Mesenchymal stem cell (in vitro differentiated cells and primary cell): ENCODE results near the gene PHIP.

Experiments
- DNase-seq: peaks from one replicate; pipeline ENCODE4 v3.0.0-alpha.2; 2013
- H2AFZ ChIP-seq: one replicate; pipeline ENCODE4 v1.6.1; 2013; ENCODE audit warnings: low read depth, mild to moderate bottlenecking, control low read depth, inconsistent platforms, low read length, moderate library complexity
- H2AK5ac ChIP-seq: 2 replicates; pipeline ENCODE4 v1.6.1; 2013; ENCODE audit warnings: low read length, moderate library complexity, mild to moderate bottlenecking, inconsistent platforms; ENCODE audit not compliant: severe bottlenecking
- H2BK120ac ChIP-seq: one replicate; pipeline ENCODE4 v1.6.1; 2013; ENCODE audit warnings: low read depth, mild to moderate bottlenecking, inconsistent platforms, low read length, moderate library complexity
- H2BK12ac ChIP-seq, 2 experiments: one replicate each; pipeline ENCODE4 v1.6.1; 2013; ENCODE audit warnings: inconsistent platforms in 2 of 2, low read length in 2 of 2, mild to moderate bottlenecking in 2 of 2, moderate library complexity in 2 of 2, control low read depth in 1 of 2
- H2BK15ac ChIP-seq: one replicate; pipeline ENCODE4 v1.6.1; 2013; ENCODE audit warnings: mild to moderate bottlenecking, low read depth, inconsistent platforms; ENCODE audit not compliant: poor library complexity, severe bottlenecking
- H2BK5ac ChIP-seq: 2 replicates; pipeline ENCODE4 v1.6.1; 2013; ENCODE audit warnings: low read depth, mild to moderate bottlenecking, low read length, control low read depth, inconsistent platforms; ENCODE audit not compliant: poor library complexity, severe bottlenecking
- H3K14ac ChIP-seq, 2 experiments: one replicate each; pipeline ENCODE4 v1.6.1; 2013; ENCODE audit warnings: inconsistent platforms in 2 of 2, low read length in 2 of 2, control low read depth in 1 of 2, mild to moderate bottlenecking in 1 of 2, moderate library complexity in 1 of 2
- H3K18ac ChIP-seq, 2 experiments: one replicate each; pipeline ENCODE4 v1.6.1; 2013; ENCODE audit warnings: inconsistent platforms in 2 of 2, low read length in 2 of 2, control low read depth in 1 of 2, low read depth in 1 of 2, mild to moderate bottlenecking in 1 of 2
- H3K23ac ChIP-seq, 2 experiments: one replicate each; pipeline ENCODE4 v1.6.1; 2013; ENCODE audit warnings: inconsistent platforms in 2 of 2, low read length in 2 of 2, mild to moderate bottlenecking in 2 of 2, moderate library complexity in 2 of 2, control low read depth in 1 of 2
- H3K27ac ChIP-seq: 2 replicates; pipeline ENCODE4 v1.5.1; 2013; ENCODE audit warnings: mild to moderate bottlenecking, moderate library complexity, low read length, control low read depth, inconsistent platforms; ENCODE audit not compliant: poor library complexity, severe bottlenecking
- H3K27me3 ChIP-seq, 2 experiments: 2 replicates each; pipeline versions ENCODE4 v1.6.1 to v1.7.0; 2013; ENCODE audit warnings: low read length in 2 of 2, mild to moderate bottlenecking in 2 of 2, moderate library complexity in 2 of 2, control low read depth in 1 of 2, inconsistent platforms in 1 of 2; ENCODE audit not compliant: control insufficient read depth in 1 of 2, insufficient read depth in 1 of 2
- H3K36me3 ChIP-seq, 2 experiments: 2 replicates each; pipeline versions ENCODE4 v1.6.1 to v1.7.0; 2013; ENCODE audit warnings: low read length in 2 of 2, control low read depth in 1 of 2, inconsistent platforms in 1 of 2, low read depth in 1 of 2, mild to moderate bottlenecking in 1 of 2; ENCODE audit not compliant: insufficient read depth in 2 of 2, control insufficient read depth in 1 of 2
- H3K4ac ChIP-seq, 2 experiments: one replicate each; pipeline ENCODE4 v1.6.1; 2013; ENCODE audit warnings: inconsistent platforms in 2 of 2, low read length in 2 of 2, mild to moderate bottlenecking in 2 of 2, moderate library complexity in 2 of 2, control low read depth in 1 of 2, low read depth in 1 of 2
- H3K4me1 ChIP-seq: 2 replicates; pipeline ENCODE4 v1.6.1; 2013; ENCODE audit warnings: low read depth, low read length, control low read depth; ENCODE audit not compliant: control insufficient read depth, insufficient read depth
- H3K4me2 ChIP-seq: 2 replicates; pipeline ENCODE4 v1.6.1; 2013; ENCODE audit warnings: low read length, mild to moderate bottlenecking, inconsistent platforms; ENCODE audit not compliant: poor library complexity, severe bottlenecking
- H3K4me3 ChIP-seq, 2 experiments: 2 replicates each; pipeline versions ENCODE4 v1.5.1 to v1.7.0; 2013; ENCODE audit warnings: low read length in 2 of 2, mild to moderate bottlenecking in 2 of 2, control low read depth in 1 of 2, low read depth in 1 of 2; ENCODE audit not compliant: insufficient read depth in 1 of 2
- H3K79me1 ChIP-seq: replicated peaks from 2 replicates; pipeline ENCODE4 v1.6.1; 2013; ENCODE audit warnings: mild to moderate bottlenecking, control low read depth, low read length, inconsistent platforms; ENCODE audit not compliant: poor library complexity, severe bottlenecking
- H3K9ac ChIP-seq: 2 replicates; pipeline ENCODE4 v1.7.0; 2013; ENCODE audit warnings: mild to moderate bottlenecking, low read length, moderate library complexity
- H3K9me3 ChIP-seq: 2 replicates; pipeline ENCODE4 v1.7.0; 2013; ENCODE audit warnings: mild to moderate bottlenecking, low read length; ENCODE audit not compliant: control insufficient read depth
- H4K8ac ChIP-seq: one replicate; pipeline ENCODE4 v1.6.1; 2013; ENCODE audit warnings: inconsistent platforms, mild to moderate bottlenecking, low read length, moderate library complexity
- H4K91ac ChIP-seq: one replicate; pipeline ENCODE4 v1.6.1; 2013; ENCODE audit warnings: mild to moderate bottlenecking, low read length, inconsistent platforms
- WGBS: methylation state at CpG from one replicate; pipeline ENCODE4 v1.1.7; 2013; ENCODE audit warnings: mixed read lengths; 5-methylcytosine and 5-hydroxymethylcytosine counted together

Gene PHIP

GRCh38 chr6:79009819-79010218 lies 68.2 kb downstream of the PHIP start:
- Histone ChIP-seq H3K4me1 (no peaks in the 10 kb centered on the region), H3K79me1 (no peaks in the 10 kb centered on the region), H3K4me2 (no peak overlapping the region), H3K14ac (no peak overlapping the region), H4K91ac (no peak overlapping the region), H3K27ac (no peak overlapping the region), H2BK12ac (no peak overlapping the region), H3K18ac (no peak overlapping the region), H2AK5ac (no peak overlapping the region), H3K23ac (no peak overlapping the region), H3K36me3 (peaks cover 0 to 48% of the 10 kb centered on the region in 2 experiments), H3K9me3 (no peaks in the 10 kb centered on the region), H2BK5ac (no peak overlapping the region), H3K27me3 (no peaks in the 10 kb centered on the region), H3K4me3 (no peak overlapping the region), H2BK15ac (no peak overlapping the region), H2BK120ac (no peak overlapping the region), H3K9ac (no peak overlapping the region), H3K4ac (no peak overlapping the region), H2AFZ (no peak overlapping the region), H4K8ac (no peak overlapping the region)
- DNase-seq: no peak
- WGBS: no CpG with 5 or more reads among the region's 1 CpG

GRCh38 chr6:79005497-79005896 lies 72.6 kb downstream of the PHIP start:
- Histone ChIP-seq H3K4ac (no peak overlapping the region), H3K27ac (no peak overlapping the region), H3K14ac (no peak overlapping the region), H3K79me1 (peaks cover 6% of the 10 kb centered on the region), H3K9ac (no peak overlapping the region), H3K4me2 (no peak overlapping the region), H2AFZ (no peak overlapping the region), H3K4me3 (no peak overlapping the region), H2BK12ac (no peak overlapping the region), H3K4me1 (no peaks in the 10 kb centered on the region), H2BK15ac (no peak overlapping the region), H4K91ac (no peak overlapping the region), H2AK5ac (no peak overlapping the region), H3K36me3 (peaks cover 0 to 58% of the 10 kb centered on the region in 2 experiments), H3K9me3 (no peaks in the 10 kb centered on the region), H2BK120ac (no peak overlapping the region), H4K8ac (no peak overlapping the region), H2BK5ac (no peak overlapping the region), H3K23ac (no peak overlapping the region), H3K18ac (no peak overlapping the region), H3K27me3 (no peaks in the 10 kb centered on the region)
- WGBS: no CpG with 5 or more reads among the region's 1 CpG
- no peak for DNase-seq

- no peak for DNase-seq
- Histone ChIP-seq H4K91ac (no peak overlapping the region), H2BK15ac (no peak overlapping the region), H3K79me1 (peaks cover 7% of the 10 kb centered on the region), H3K4me3 (no peak overlapping the region), H2BK12ac (no peak overlapping the region), H3K27ac (no peak overlapping the region), H3K9me3 (no peaks in the 10 kb centered on the region), H2AFZ (no peak overlapping the region), H2BK120ac (no peak overlapping the region), H3K4me2 (no peak overlapping the region), H3K18ac (no peak overlapping the region), H3K4me1 (no peaks in the 10 kb centered on the region), H3K36me3 (peaks cover 0 to 57% of the 10 kb centered on the region in 2 experiments), H2AK5ac (no peak overlapping the region), H3K9ac (no peak overlapping the region), H2BK5ac (no peak overlapping the region), H4K8ac (no peak overlapping the region), H3K4ac (no peak overlapping the region), H3K27me3 (no peaks in the 10 kb centered on the region), H3K14ac (no peak overlapping the region), H3K23ac (no peak overlapping the region)
- no CpG with 5 or more reads among the region's 1 CpG for WGBS
Measured at GRCh38 chr6:79005024-79005423, 73.0 kb downstream of the PHIP start.

- H2BK15ac ChIP-seq: no peak overlapping the region
- H3K79me1 ChIP-seq: peaks cover 7% of the 10 kb centered on the region
- H4K8ac ChIP-seq: no peak overlapping the region
- H2BK5ac ChIP-seq: no peak overlapping the region
- H2AFZ ChIP-seq: no peak overlapping the region
- no peak overlapping the region for H3K14ac ChIP-seq
- H3K18ac ChIP-seq: no peak overlapping the region
- H3K23ac ChIP-seq: no peak overlapping the region
- no peak overlapping the region for H4K91ac ChIP-seq
- no peak for DNase-seq
- 100% methylated on average over 2 of the region's 2 CpGs for WGBS
- no peak overlapping the region for H2BK120ac ChIP-seq
- H2BK12ac ChIP-seq: no peak overlapping the region
- H3K4ac ChIP-seq: no peak overlapping the region
- H3K9ac ChIP-seq: no peak overlapping the region
- no peaks in the 10 kb centered on the region for H3K9me3 ChIP-seq
- H3K36me3 ChIP-seq: peaks cover 0 to 57% of the 10 kb centered on the region in 2 experiments
- H3K4me3 ChIP-seq: no peak overlapping the region
- H3K27ac ChIP-seq: no peak overlapping the region
- H3K4me2 ChIP-seq: no peak overlapping the region
- no peak overlapping the region for H2AK5ac ChIP-seq
- no peaks in the 10 kb centered on the region for H3K4me1 ChIP-seq
- H3K27me3 ChIP-seq: no peaks in the 10 kb centered on the region
Measured at GRCh38 chr6:79004239-79004638, 73.8 kb downstream of the PHIP start.
